Sigmoid colon (tissue), 4 donors: ENCODE results near the gene PLK3.

ENCODE experiments used
- CTCF ChIP-seq, 4 experiments: fragments of 450-650 bp in 3 of 4; fragments of 200-600 bp in 1 of 4; IDR thresholded peaks; one replicate each; pipeline ENCODE4 v1.5.1; 2016 to 2019; ENCODE audit warnings: antibody characterized with exemption in 4 of 4, mild to moderate bottlenecking in 3 of 4, moderate library complexity in 2 of 4
- POLR2A ChIP-seq, 2 donors: fragments of 450-650 bp; IDR thresholded peaks; one replicate each; pipeline ENCODE4 v1.6.1; 2016; ENCODE audit warnings: antibody characterized with exemption in 2 of 2, mild to moderate bottlenecking in 2 of 2, moderate library complexity in 2 of 2
- POLR2AphosphoS5 ChIP-seq, 4 donors: sonication (generic); formaldehyde crosslinking; IDR thresholded peaks; one replicate each; pipeline ENCODE4 v1.6.1; 2017; ENCODE audit warnings: antibody characterized with exemption in 4 of 4

- TF ChIP-seq CTCF (IDR thresholded peaks at IDR 0.05) (no peak), POLR2A (IDR thresholded peaks at IDR 0.05) (no peak), POLR2AphosphoS5 (IDR thresholded peaks at IDR 0.05) (no peak)
Measured at GRCh38 chr1:44821240-44821715, 21.1 kb downstream of the PLK3 start.
